H9 (cell line): ENCODE results near the gene GM2A. TPM values are rescaled to one million over a fixed set of nuclear protein-coding genes. Genes with fewer than 3 reads are reported as not detected.

Experiments used
- DNase-seq: peaks from one replicate; pipeline ENCODE4 v3.0.0-alpha.2; 2017
- H2AFZ ChIP-seq: one replicate; pipeline ENCODE4 v1.6.1; 2013; ENCODE audit warnings: mild to moderate bottlenecking, low read length, control low read depth, moderate library complexity
- H2AK5ac ChIP-seq: 2 replicates; pipeline ENCODE4 v1.6.1; 2013; ENCODE audit warnings: low read length, control low read depth, mixed read lengths; ENCODE audit not compliant: insufficient read length
- H2BK120ac ChIP-seq: one replicate; pipeline ENCODE4 v1.6.1; 2013; ENCODE audit warnings: low read depth, mild to moderate bottlenecking, low read length, control low read depth, inconsistent platforms; ENCODE audit not compliant: poor library complexity, severe bottlenecking
- H2BK12ac ChIP-seq: 2 replicates; pipeline ENCODE4 v1.6.1; 2013; ENCODE audit warnings: low read length, control low read depth, mixed read lengths, low read depth; ENCODE audit not compliant: insufficient read length
- H2BK15ac ChIP-seq: 2 replicates; pipeline ENCODE4 v1.6.1; 2013; ENCODE audit warnings: low read depth, low read length, control low read depth
- H2BK20ac ChIP-seq: one replicate; pipeline ENCODE4 v1.6.1; 2013; ENCODE audit warnings: low read depth, mild to moderate bottlenecking, low read length, control low read depth, inconsistent platforms; ENCODE audit not compliant: poor library complexity, severe bottlenecking
- H2BK5ac ChIP-seq: 2 replicates; pipeline ENCODE4 v1.6.1; 2013; ENCODE audit warnings: low read length, control low read depth, mixed read lengths; ENCODE audit not compliant: insufficient read length
- H3K14ac ChIP-seq: 2 replicates; pipeline ENCODE4 v1.6.1; 2013; ENCODE audit warnings: low read length, control low read depth; ENCODE audit not compliant: insufficient read depth
- H3K18ac ChIP-seq: 2 replicates; pipeline ENCODE4 v1.6.1; 2013; ENCODE audit warnings: low read depth, mild to moderate bottlenecking, mixed read lengths, low read length, control low read depth; ENCODE audit not compliant: insufficient read length
- H3K23ac ChIP-seq: 2 replicates; pipeline ENCODE4 v1.6.1; 2013; ENCODE audit warnings: low read length, control low read depth, mixed read lengths, low read depth; ENCODE audit not compliant: insufficient read length
- H3K23me2 ChIP-seq: 2 replicates; pipeline ENCODE4 v1.6.1; 2013; ENCODE audit warnings: low read depth, mild to moderate bottlenecking, mixed read lengths, low read length, control low read depth; ENCODE audit not compliant: insufficient read length, poor library complexity, severe bottlenecking
- H3K27ac ChIP-seq: 2 replicates; pipeline ENCODE4 v1.5.1; 2013; ENCODE audit warnings: low read length, control low read depth, mixed read lengths, low read depth; ENCODE audit not compliant: insufficient read length
- H3K27me3 ChIP-seq: 2 replicates; pipeline ENCODE4 v1.6.1; 2013; ENCODE audit warnings: low read length, control low read depth, inconsistent platforms; ENCODE audit not compliant: insufficient read depth
- H3K4ac ChIP-seq: 2 replicates; pipeline ENCODE4 v1.6.1; 2013; ENCODE audit warnings: low read depth, mild to moderate bottlenecking, control low read depth, inconsistent platforms, low read length, moderate library complexity
- H3K4me1 ChIP-seq: 2 replicates; pipeline ENCODE4 v1.6.1; 2013; ENCODE audit warnings: low read length, control low read depth, inconsistent platforms; ENCODE audit not compliant: insufficient read depth
- H3K4me2 ChIP-seq: 2 replicates; pipeline ENCODE4 v1.6.1; 2013; ENCODE audit warnings: low read length, control low read depth, mixed read lengths; ENCODE audit not compliant: insufficient read length, insufficient read depth
- H3K56ac ChIP-seq: 2 replicates; pipeline ENCODE4 v1.6.1; 2013; ENCODE audit warnings: low read depth, mild to moderate bottlenecking, mixed read lengths, low read length, control low read depth; ENCODE audit not compliant: insufficient read length
- H3K79me1 ChIP-seq: 2 replicates; pipeline ENCODE4 v1.6.1; 2013; ENCODE audit warnings: low read depth, mild to moderate bottlenecking, moderate library complexity, low read length, control low read depth, inconsistent platforms; ENCODE audit not compliant: insufficient read depth, poor library complexity, severe bottlenecking
- H3K79me2 ChIP-seq: 2 replicates; pipeline ENCODE4 v1.6.1; 2013; ENCODE audit warnings: low read length, control low read depth, inconsistent platforms; ENCODE audit not compliant: insufficient read depth
- H3K9ac ChIP-seq: 2 replicates; pipeline ENCODE4 v1.6.1; 2013; ENCODE audit warnings: low read length, control low read depth, mixed read lengths; ENCODE audit not compliant: insufficient read length; ENCODE audit errors: extremely low read depth
- H3K9me3 ChIP-seq: one replicate; pipeline ENCODE4 v1.6.1; 2013; ENCODE audit warnings: low read depth, low read length, inconsistent platforms; ENCODE audit not compliant: control insufficient read depth
- H3T11ph ChIP-seq: one replicate; pipeline ENCODE4 v1.6.1; 2013; ENCODE audit warnings: mild to moderate bottlenecking, low read length, control low read depth, inconsistent platforms
- H4K20me1 ChIP-seq: one replicate; pipeline ENCODE4 v1.6.1; 2013; ENCODE audit not compliant: control insufficient read depth, insufficient read length, insufficient read depth
- H4K5ac ChIP-seq: 2 replicates; pipeline ENCODE4 v1.6.1; 2013; ENCODE audit warnings: low read depth, mild to moderate bottlenecking, mixed read lengths, low read length, control low read depth; ENCODE audit not compliant: insufficient read length
- H4K8ac ChIP-seq: replicated peaks from 2 replicates; pipeline ENCODE4 v1.6.1; 2013; ENCODE audit warnings: low read length, control low read depth, mixed read lengths, low read depth; ENCODE audit not compliant: insufficient read length
- H4K91ac ChIP-seq: 2 replicates; pipeline ENCODE4 v1.6.1; 2013; ENCODE audit warnings: low read depth, mild to moderate bottlenecking, moderate library complexity, mixed read lengths, low read length, control low read depth; ENCODE audit not compliant: insufficient read length
- H3K27ac Mint-ChIP-seq, 3 experiments: 2 replicates in 2 of 3; 3 replicates in 1 of 3; pipeline ENCODE4 v1.8.0; 2020 to 2021; ENCODE audit warnings: mixed read lengths in 3 of 3, mild to moderate bottlenecking in 1 of 3, moderate library complexity in 1 of 3
- H3K27me3 Mint-ChIP-seq: 2 replicates; pipeline ENCODE4 v1.8.0; 2021; ENCODE audit warnings: low read depth, mild to moderate bottlenecking, moderate library complexity, mixed read lengths
- H3K36me3 Mint-ChIP-seq, 3 experiments: 2 replicates in 2 of 3; 3 replicates in 1 of 3; pipeline ENCODE4 v1.8.0; 2020 to 2021; ENCODE audit warnings: low read depth in 3 of 3, mixed read lengths in 3 of 3; ENCODE audit not compliant: insufficient read depth in 1 of 3
- H3K4me1 Mint-ChIP-seq, 2 experiments: 2 replicates each; pipeline ENCODE4 v1.8.0; 2020; ENCODE audit warnings: mixed read lengths in 2 of 2
- H3K4me3 Mint-ChIP-seq, 2 experiments: 2 replicates in 1 of 2; 3 replicates in 1 of 2; pipeline ENCODE4 v1.8.0; 2020 to 2021; ENCODE audit warnings: mild to moderate bottlenecking in 2 of 2, mixed read lengths in 2 of 2, moderate library complexity in 1 of 2
- H3K9me3 Mint-ChIP-seq, 2 experiments: 2 replicates in 1 of 2; 3 replicates in 1 of 2; pipeline ENCODE4 v1.8.0; 2020; ENCODE audit warnings: mild to moderate bottlenecking in 2 of 2, mixed read lengths in 2 of 2, moderate library complexity in 1 of 2
- CTCF ChIP-seq: fragments of 200-600 bp; sonication (generic); conservative IDR thresholded peaks from 3 replicates; pipeline ENCODE4 v1.8.0; 2021; ENCODE audit warnings: antibody characterized with exemption, mild to moderate bottlenecking
- WGBS: extraction: QIAGEN DNeasy Blood & Tissue Kit; methylation state at CpG from one replicate; pipeline ENCODE4 v1.1.7; 2013; ENCODE audit warnings: missing lambda C conversion rate, low lambda C conversion rate, mixed read lengths; ENCODE audit not compliant: insufficient read length; ENCODE audit errors: extremely low coverage; 5-methylcytosine and 5-hydroxymethylcytosine counted together
- total RNA-seq: library from RNA; stranded (reverse); gene quantifications from 2 replicates; pipeline ENCODE4 v1.2.1, GENCODE V29; 2021

GM2A gene
- total RNA-seq, 1 experiment from 2014 or later = 27.8 TPM

- Histone ChIP-seq H2BK20ac (no peak overlapping the region), H3K14ac (no peak overlapping the region), H3K56ac (no peak overlapping the region), H2BK15ac (no peak overlapping the region), H4K8ac (no peak overlapping the region), H2BK5ac (no peak overlapping the region), H4K20me1 (no peaks in the 10 kb centered on the region), H3K23me2 (no peaks in the 10 kb centered on the region), H3K18ac (no peak overlapping the region), H3K4ac (no peak overlapping the region), H3K79me2 (no peaks in the 10 kb centered on the region), H2BK120ac (no peak overlapping the region), H3K79me1 (no peaks in the 10 kb centered on the region), H2AK5ac (no peak overlapping the region), H3K9me3 (no peaks in the 10 kb centered on the region), H2AFZ (no peak overlapping the region), H3T11ph (no peak overlapping the region), H3K4me2 (no peak overlapping the region), H3K27ac (no peak overlapping the region), H3K27me3 (no peaks in the 10 kb centered on the region), H3K23ac (no peak overlapping the region), H4K5ac (no peak overlapping the region), H3K4me1 (no peaks in the 10 kb centered on the region), H2BK12ac (no peak overlapping the region), H3K9ac (no peak overlapping the region), H4K91ac (no peak overlapping the region)
- no peak for TF ChIP-seq CTCF
- H3K4me1 Mint-ChIP-seq = peaks cover 19 to 20% of the 10 kb centered on the region in 2 experiments
- no CpG with 5 or more reads among the region's 2 CpGs for WGBS
- H3K4me3 Mint-ChIP-seq = no peak overlapping the region
- no peaks in the 10 kb centered on the region; the same call in 1 of the 2 replicates for H3K27me3 Mint-ChIP-seq
- peaks cover 5 to 12% of the 10 kb centered on the region in 2 experiments; a peak in 3 of 5 replicates for H3K9me3 Mint-ChIP-seq
- H3K27ac Mint-ChIP-seq = 0 out of 7 replicates have a peak overlapping the region, but pooled peaks of 1 of the 3 experiments have one; percentile 94
- no peak for DNase-seq
- peaks cover 0 to 4% (median 0%) of the 10 kb centered on the region in 3 experiments; a peak in 1 of 7 replicates for H3K36me3 Mint-ChIP-seq
Observed at GRCh38 chr5:151313357-151313756, 60.4 kb downstream of the GM2A start.
